HG03025 (cell line): ENCODE data around the gene PLAAT4.

ENCODE experiments used
- ATAC-seq: cut with Tn5 transposase; IDR thresholded peaks from one replicate; pipeline ENCODE4 v1.9.1; 2021; ENCODE audit warnings: mild to moderate bottlenecking, moderate library complexity; ENCODE audit not compliant: unreplicated experiment, low FRiP score

Gene PLAAT4

GRCh38 chr11:63536669-63537292 lies at the start of gene PLAAT4:
TSS of gene PLAAT4 (plus strand) at chr11:63536808. CDS start at chr11:63536869, 61 bp downstream.
- ATAC-seq: no peak

- no peak for ATAC-seq
These were observed 47.8 kb upstream of the PLAAT4 start for GRCh38 chr11:63488789-63489188.

- ATAC-seq: no peak
These were observed 46.7 kb upstream of the PLAAT4 start for GRCh38 chr11:63489879-63490278.

GRCh38 chr11:63490551-63491239 lies 45.9 kb upstream of the PLAAT4 start, which contains the start of gene PLAAT5:
TSS of gene PLAAT5 (minus strand) at chr11:63491167. CDS start at chr11:63491034, 133 bp downstream.
- no peak for ATAC-seq

- ATAC-seq: no peak
These were observed 45.4 kb upstream of the PLAAT4 start for GRCh38 chr11:63491240-63491587.

- no peak for ATAC-seq
These were observed 44.8 kb upstream of the PLAAT4 start for GRCh38 chr11:63491636-63492372.

- no peak for ATAC-seq
These were observed 44.2 kb upstream of the PLAAT4 start for GRCh38 chr11:63492441-63492840.

- ATAC-seq: no peak
These were observed 43.5 kb upstream of the PLAAT4 start for GRCh38 chr11:63493127-63493526.

- no peak for ATAC-seq
These were observed 41.6 kb upstream of the PLAAT4 start for GRCh38 chr11:63494975-63495374.

GRCh38 chr11:63499874-63500273 lies 36.7 kb upstream of the PLAAT4 start:
- no peak for ATAC-seq

- no peak for ATAC-seq
These were observed 35.4 kb upstream of the PLAAT4 start for GRCh38 chr11:63501236-63501635.

- no peak for ATAC-seq
These were observed 34.3 kb upstream of the PLAAT4 start for GRCh38 chr11:63502252-63502820.

- ATAC-seq: no peak
These were observed 33.1 kb upstream of the PLAAT4 start for GRCh38 chr11:63503492-63503891.

GRCh38 chr11:63504054-63504453 lies 32.6 kb upstream of the PLAAT4 start:
- no peak for ATAC-seq

- no peak for ATAC-seq
These were observed 31.5 kb upstream of the PLAAT4 start for GRCh38 chr11:63504933-63505586.

- no peak for ATAC-seq
These were observed 30.6 kb upstream of the PLAAT4 start, which contains the start of gene LGALS12 for GRCh38 chr11:63505857-63506528. TSS of gene LGALS12 (plus strand) at chr11:63506084. CDS start at chr11:63506459, 375 bp downstream.

- no peak for ATAC-seq
These were observed 29.7 kb upstream of the PLAAT4 start for GRCh38 chr11:63506876-63507275.

- no peak for ATAC-seq
These were observed 29.1 kb upstream of the PLAAT4 start for GRCh38 chr11:63507511-63507910.

- no peak for ATAC-seq
These were observed 28.6 kb upstream of the PLAAT4 start for GRCh38 chr11:63508009-63508408.

GRCh38 chr11:63508745-63509144 lies 27.9 kb upstream of the PLAAT4 start:
- ATAC-seq: no peak
